Caco-2 (cell line): Measurements from ENCODE around the gene ITIH3. TPM values are rescaled to one million over a fixed set of nuclear protein-coding genes. Genes with fewer than 3 reads are reported as not detected.

Experiments used
- BruUV-seq: library from RNA; stranded (reverse); fragments of 400-500 nt; replicated peaks from 2 replicates; lab custom pipeline; 2021; lab: Mats Ljungman, UMichigan
- CTCF ChIA-PET: fragments of 300-600 bp; sonication (Branson Sonifier 250); formaldehyde crosslinking; loops from one replicate; lab custom pipeline; 2022; ENCODE audit warnings: antibody characterized with exemption; lab: Charles Lee
- POLR2A ChIA-PET: fragments of 300-600 bp; sonication (Branson Sonifier 250); formaldehyde crosslinking; loops from one replicate; lab custom pipeline; 2022; ENCODE audit warnings: antibody characterized with exemption; lab: Charles Lee
- DNase-seq, 2 experiments: peaks; one replicate each; pipeline versions ENCODE4 v3.0.0 to v3.0.0-alpha.2; 2020 to 2022
- H3K27me3 ChIP-seq: replicated peaks from 2 replicates; pipeline ENCODE4 v1.6.0; 2011; ENCODE audit warnings: low read length; ENCODE audit not compliant: control insufficient read depth, insufficient read depth
- H3K36me3 ChIP-seq: 2 replicates; pipeline ENCODE4 v1.5.1; 2011; ENCODE audit warnings: low read length; ENCODE audit not compliant: control insufficient read depth, insufficient read depth
- H3K4me1 ChIP-seq: fragments of 250-450 bp; sonication (Bioruptor Pico); 2 replicates; pipeline ENCODE4 v1.5.1; 2020; ENCODE audit warnings: mild to moderate bottlenecking
- H3K4me3 ChIP-seq: 2 replicates; pipeline ENCODE4 v1.5.1; 2011; ENCODE audit warnings: low read depth, mild to moderate bottlenecking, control low read depth, low read length
- H3K9me3 ChIP-seq: fragments of 250-450 bp; sonication (Bioruptor Pico); 2 replicates; pipeline ENCODE4 v1.5.1; 2020; ENCODE audit warnings: mild to moderate bottlenecking, moderate library complexity
- H3K27ac Mint-ChIP-seq: one replicate; pipeline ENCODE4 v1.8.0; 2022; ENCODE audit warnings: mixed read lengths; ENCODE audit not compliant: unreplicated experiment
- H3K27me3 Mint-ChIP-seq: one replicate; pipeline ENCODE4 v1.8.0; 2022; ENCODE audit warnings: mixed read lengths; ENCODE audit not compliant: insufficient read depth, unreplicated experiment
- H3K36me3 Mint-ChIP-seq: one replicate; pipeline ENCODE4 v1.8.0; 2022; ENCODE audit warnings: mild to moderate bottlenecking, mixed read lengths; ENCODE audit not compliant: insufficient read depth, unreplicated experiment
- H3K4me1 Mint-ChIP-seq: one replicate; pipeline ENCODE4 v1.8.0; 2022; ENCODE audit warnings: low read depth, mixed read lengths; ENCODE audit not compliant: unreplicated experiment
- H3K4me3 Mint-ChIP-seq: one replicate; pipeline ENCODE4 v1.8.0; 2022; ENCODE audit warnings: mild to moderate bottlenecking, moderate library complexity, mixed read lengths; ENCODE audit not compliant: unreplicated experiment
- H3K9me3 Mint-ChIP-seq: one replicate; pipeline ENCODE4 v1.8.0; 2022; ENCODE audit warnings: mixed read lengths; ENCODE audit not compliant: unreplicated experiment
- intact Hi-C: fragments of 100-400 bp; cut with micrococcal nuclease; formaldehyde crosslinking; loops from one replicate; pipeline ENCODE4 v1.10.0; 2022; ENCODE audit not compliant: unreplicated experiment
- total RNA-seq: library from RNA; stranded (reverse); gene quantifications from 2 replicates; pipeline ENCODE4 v1.2.3, GENCODE V29; 2022
- TF ChIP-seq, protein P1 (sequence below), 2 experiments: fragments of 200-600 bp in 1 of 2; IDR thresholded peaks; 1 replicate in 1 of 2; 2 replicates in 1 of 2; pipeline versions ENCODE4 v1.5.1 to v1.8.0; 2011 to 2022; ENCODE audit warnings: antibody characterized with exemption in 1 of 2, control low read depth in 1 of 2, inconsistent platforms in 1 of 2, low read depth in 1 of 2, low read length in 1 of 2, mild to moderate bottlenecking in 1 of 2, moderate library complexity in 1 of 2; ENCODE audit not compliant: insufficient read depth in 1 of 2, severe bottlenecking in 1 of 2, unreplicated experiment in 1 of 2

ITIH3 gene
- total RNA-seq, 1 experiment from 2014 or later, result 0.27 TPM

GRCh38 chr3:52834871-52835501 lies 40.4 kb downstream of the ITIH3 start, which contains the start of gene MUSTN1:
Gene MUSTN1, minus strand, starts transcription at chr3:52835019. Its CDS starts 71 bp downstream, at chr3:52834948.
- peaks cover 9% of the 10 kb centered on the region; the same call in 1 of the 2 replicates for H3K4me1 ChIP-seq
- Mint-ChIP-seq H3K9me3 (no peaks in the 10 kb centered on the region), H3K4me1 (peaks cover 6% of the 10 kb centered on the region), H3K27me3 (no peaks in the 10 kb centered on the region), H3K27ac (peak within 1 kb of the TSS; percentile 32), H3K36me3 (peaks cover 4% of the 10 kb centered on the region), H3K4me3 (no peak within 1 kb of the TSS)
- ChIA-PET POLR2A (no interaction called here), CTCF (no interaction called here)
- H3K4me3 ChIP-seq, result peak within 1 kb of the TSS; percentile 4; the same call in 1 of the 2 replicates
- TF ChIP-seq, protein P1, sequence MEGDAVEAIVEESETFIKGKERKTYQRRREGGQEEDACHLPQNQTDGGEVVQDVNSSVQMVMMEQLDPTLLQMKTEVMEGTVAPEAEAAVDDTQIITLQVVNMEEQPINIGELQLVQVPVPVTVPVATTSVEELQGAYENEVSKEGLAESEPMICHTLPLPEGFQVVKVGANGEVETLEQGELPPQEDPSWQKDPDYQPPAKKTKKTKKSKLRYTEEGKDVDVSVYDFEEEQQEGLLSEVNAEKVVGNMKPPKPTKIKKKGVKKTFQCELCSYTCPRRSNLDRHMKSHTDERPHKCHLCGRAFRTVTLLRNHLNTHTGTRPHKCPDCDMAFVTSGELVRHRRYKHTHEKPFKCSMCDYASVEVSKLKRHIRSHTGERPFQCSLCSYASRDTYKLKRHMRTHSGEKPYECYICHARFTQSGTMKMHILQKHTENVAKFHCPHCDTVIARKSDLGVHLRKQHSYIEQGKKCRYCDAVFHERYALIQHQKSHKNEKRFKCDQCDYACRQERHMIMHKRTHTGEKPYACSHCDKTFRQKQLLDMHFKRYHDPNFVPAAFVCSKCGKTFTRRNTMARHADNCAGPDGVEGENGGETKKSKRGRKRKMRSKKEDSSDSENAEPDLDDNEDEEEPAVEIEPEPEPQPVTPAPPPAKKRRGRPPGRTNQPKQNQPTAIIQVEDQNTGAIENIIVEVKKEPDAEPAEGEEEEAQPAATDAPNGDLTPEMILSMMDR (IDR thresholded peaks at IDR 0.05; ENCODE audit: insufficient read depth in 1 of 2, low read depth in 1 of 2, low read length in 1 of 2, severe bottlenecking in 1 of 2, unreplicated experiment in 1 of 2), result no peak
- no TSS peak for BruUV-seq
- H3K36me3 ChIP-seq, result no peaks in the 10 kb centered on the region
- no peaks in the 10 kb centered on the region for H3K9me3 ChIP-seq
- no peaks in the 10 kb centered on the region for H3K27me3 ChIP-seq
- DNase-seq, result peak; percentile 28 to 31
- intact Hi-C loops, result no loop called here

DNA sequence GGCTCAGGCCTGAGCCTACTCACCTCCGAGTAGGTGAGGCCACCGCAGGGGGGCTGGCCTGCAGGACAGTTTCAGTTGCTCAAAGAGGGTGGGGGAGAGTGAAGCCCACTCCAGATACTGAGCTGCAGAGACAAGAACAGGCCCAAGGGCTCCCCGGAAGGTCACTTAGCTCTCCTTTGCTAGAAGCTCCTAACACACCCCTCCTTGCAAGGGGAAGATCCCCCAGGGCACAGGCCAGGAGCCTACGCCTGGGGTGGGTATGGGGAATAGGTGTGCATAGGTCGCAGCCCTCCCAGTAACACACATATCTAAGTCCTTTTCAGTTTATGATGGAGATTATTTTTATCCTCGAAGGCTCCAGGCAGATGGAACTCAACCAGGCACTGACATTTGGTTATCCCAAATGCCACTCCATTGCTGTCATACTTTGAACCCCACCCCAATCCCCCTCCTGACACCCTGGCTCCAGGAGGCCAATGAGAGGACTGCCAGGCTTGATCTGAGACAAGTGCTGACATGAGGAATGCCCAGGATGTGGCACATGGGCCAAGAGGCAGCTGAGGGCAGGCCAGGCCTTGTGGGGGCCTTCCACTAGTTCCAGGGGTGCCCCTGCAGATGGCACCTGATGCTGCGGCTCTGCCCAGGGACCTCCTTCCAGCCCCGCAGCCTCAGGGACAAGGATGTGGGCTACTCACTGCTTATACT lies 41.3 kb downstream of the ITIH3 start:
- TF ChIP-seq, protein P1 (IDR thresholded peaks at IDR 0.05; ENCODE audit: insufficient read depth in 1 of 2, low read depth in 1 of 2, low read length in 1 of 2, severe bottlenecking in 1 of 2, unreplicated experiment in 1 of 2), result no peak
- Mint-ChIP-seq H3K4me3 (no peak overlapping the region), H3K27me3 (no peaks in the 10 kb centered on the region), H3K4me1 (peaks cover 6% of the 10 kb centered on the region), H3K36me3 (peaks cover 4% of the 10 kb centered on the region), H3K27ac (no peak overlapping the region), H3K9me3 (no peaks in the 10 kb centered on the region)
- ChIA-PET CTCF (no interaction called here), POLR2A (no interaction called here)
- Histone ChIP-seq H3K4me3 (no peak overlapping the region), H3K4me1 (peaks cover 9% of the 10 kb centered on the region; the same call in 1 of the 2 replicates), H3K9me3 (no peaks in the 10 kb centered on the region), H3K36me3 (no peaks in the 10 kb centered on the region), H3K27me3 (no peaks in the 10 kb centered on the region)
- no peak for DNase-seq
- intact Hi-C loops, result no loop called here
- BruUV-seq, result no TSS peak

GRCh38 chr3:52836471-52836845 lies 41.9 kb downstream of the ITIH3 start:
- H3K27me3 Mint-ChIP-seq, result no peaks in the 10 kb centered on the region
- no peak overlapping the region for H3K27ac Mint-ChIP-seq
- no peaks in the 10 kb centered on the region for H3K9me3 Mint-ChIP-seq
- H3K4me1 Mint-ChIP-seq, result peaks cover 6% of the 10 kb centered on the region
- intact Hi-C loops, result no loop called here
- Histone ChIP-seq H3K9me3 (no peaks in the 10 kb centered on the region), H3K4me1 (peaks cover 9% of the 10 kb centered on the region; the same call in 1 of the 2 replicates), H3K4me3 (no peak overlapping the region), H3K27me3 (no peaks in the 10 kb centered on the region), H3K36me3 (no peaks in the 10 kb centered on the region)
- CTCF ChIA-PET, result no interaction called here
- BruUV-seq, result no TSS peak
- POLR2A ChIA-PET, result no interaction called here
- H3K4me3 Mint-ChIP-seq, result no peak overlapping the region
- DNase-seq, result no peak
- peaks cover 4% of the 10 kb centered on the region for H3K36me3 Mint-ChIP-seq
- TF ChIP-seq, protein P1 (IDR thresholded peaks at IDR 0.05; ENCODE audit: insufficient read depth in 1 of 2, low read depth in 1 of 2, low read length in 1 of 2, severe bottlenecking in 1 of 2, unreplicated experiment in 1 of 2), result no peak
